Type B pancreatic cell (in vitro differentiated cells): Measurements from ENCODE around the gene FOXA3. TPM values are rescaled to one million over a fixed set of nuclear protein-coding genes. Genes with fewer than 3 reads are reported as not detected.

ENCODE experiments used
- DNase-seq: peaks from one replicate; pipeline ENCODE4 v3.0.0; 2021; ENCODE audit warnings: mixed read lengths; ENCODE audit not compliant: unreplicated experiment; ENCODE audit errors: extremely low spot score
- H3K27ac Mint-ChIP-seq: 2 replicates; pipeline ENCODE4 v1.8.0; 2021; ENCODE audit warnings: mild to moderate bottlenecking, mixed read lengths
- H3K27me3 Mint-ChIP-seq: 2 replicates; pipeline ENCODE4 v1.8.0; 2021; ENCODE audit warnings: mixed read lengths
- H3K36me3 Mint-ChIP-seq: 2 replicates; pipeline ENCODE4 v1.8.0; 2021; ENCODE audit warnings: mixed read lengths
- H3K4me1 Mint-ChIP-seq: one replicate; pipeline ENCODE4 v1.8.0; 2021; ENCODE audit warnings: mixed read lengths; ENCODE audit not compliant: unreplicated experiment
- H3K4me3 Mint-ChIP-seq: 2 replicates; pipeline ENCODE4 v1.8.0; 2021; ENCODE audit warnings: mild to moderate bottlenecking, mixed read lengths
- H3K9me3 Mint-ChIP-seq: 2 replicates; pipeline ENCODE4 v1.8.0; 2021; ENCODE audit warnings: mixed read lengths
- total RNA-seq: library from RNA; stranded (reverse); gene quantifications from 2 replicates; pipeline ENCODE4 v1.2.1, GENCODE V29; 2021; ENCODE audit warnings: low replicate concordance
- TF ChIP-seq, protein P1 (sequence below): fragments of 200-600 bp; sonication (generic); conservative IDR thresholded peaks from 2 replicates; pipeline ENCODE4 v1.5.0; 2021; ENCODE audit warnings: antibody characterized with exemption, mild to moderate bottlenecking

Gene FOXA3
- total RNA-seq, 1 donor from 2014 or later: 3.3 TPM

DNA sequence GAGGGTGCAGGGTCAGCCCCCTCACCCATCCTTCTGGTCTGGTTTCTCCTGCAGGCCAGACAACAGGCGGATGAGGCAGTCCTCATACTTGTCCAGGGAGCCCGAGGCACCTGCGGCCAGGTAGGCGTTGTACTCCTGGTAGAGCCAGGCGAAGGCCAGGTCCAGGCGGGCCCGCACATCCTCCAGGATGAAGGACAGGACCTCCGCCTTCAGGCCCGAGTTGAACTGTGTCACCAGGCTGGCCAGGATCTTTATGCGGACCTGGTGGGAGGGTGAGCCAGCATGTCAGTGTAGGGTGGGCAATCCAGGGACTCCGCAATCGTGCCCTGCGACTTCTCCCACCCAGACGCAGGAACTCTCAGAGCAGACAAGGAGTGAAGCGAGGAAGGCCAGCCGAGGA lies 35.2 kb upstream of the FOXA3 start:
- H3K4me1 Mint-ChIP-seq: no peaks in the 10 kb centered on the region

DNA sequence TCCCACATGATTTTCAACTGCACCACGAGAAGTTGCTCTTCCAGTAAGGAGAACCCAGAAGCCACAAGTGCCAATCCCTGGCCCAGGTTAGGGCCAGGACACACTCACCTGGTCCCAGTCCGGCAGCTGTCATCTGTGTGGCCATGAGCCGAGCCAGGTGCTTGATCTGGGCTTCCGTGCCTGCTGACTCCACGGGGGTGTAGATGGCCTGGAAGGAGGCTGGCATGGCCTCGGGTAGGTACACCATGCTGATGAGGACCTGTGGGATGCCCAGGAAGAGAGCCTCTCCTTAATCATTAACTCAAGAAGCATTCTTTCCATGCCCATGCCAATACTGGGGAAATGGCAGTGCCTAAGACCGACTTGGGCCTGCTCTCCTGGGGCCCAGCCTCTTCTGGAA lies 29.2 kb upstream of the FOXA3 start:
- no peak overlapping the region for H3K27ac Mint-ChIP-seq
- no peaks in the 10 kb centered on the region for H3K4me1 Mint-ChIP-seq
- H3K36me3 Mint-ChIP-seq: peaks cover 37% of the 10 kb centered on the region
- DNase-seq: no peak
- TF ChIP-seq, protein P1, sequence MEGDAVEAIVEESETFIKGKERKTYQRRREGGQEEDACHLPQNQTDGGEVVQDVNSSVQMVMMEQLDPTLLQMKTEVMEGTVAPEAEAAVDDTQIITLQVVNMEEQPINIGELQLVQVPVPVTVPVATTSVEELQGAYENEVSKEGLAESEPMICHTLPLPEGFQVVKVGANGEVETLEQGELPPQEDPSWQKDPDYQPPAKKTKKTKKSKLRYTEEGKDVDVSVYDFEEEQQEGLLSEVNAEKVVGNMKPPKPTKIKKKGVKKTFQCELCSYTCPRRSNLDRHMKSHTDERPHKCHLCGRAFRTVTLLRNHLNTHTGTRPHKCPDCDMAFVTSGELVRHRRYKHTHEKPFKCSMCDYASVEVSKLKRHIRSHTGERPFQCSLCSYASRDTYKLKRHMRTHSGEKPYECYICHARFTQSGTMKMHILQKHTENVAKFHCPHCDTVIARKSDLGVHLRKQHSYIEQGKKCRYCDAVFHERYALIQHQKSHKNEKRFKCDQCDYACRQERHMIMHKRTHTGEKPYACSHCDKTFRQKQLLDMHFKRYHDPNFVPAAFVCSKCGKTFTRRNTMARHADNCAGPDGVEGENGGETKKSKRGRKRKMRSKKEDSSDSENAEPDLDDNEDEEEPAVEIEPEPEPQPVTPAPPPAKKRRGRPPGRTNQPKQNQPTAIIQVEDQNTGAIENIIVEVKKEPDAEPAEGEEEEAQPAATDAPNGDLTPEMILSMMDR: no peak
- no peak overlapping the region for H3K4me3 Mint-ChIP-seq
- H3K9me3 Mint-ChIP-seq: no peaks in the 10 kb centered on the region
- no peaks in the 10 kb centered on the region for H3K27me3 Mint-ChIP-seq

More for the DNA sequence above, 35.2 kb upstream of the FOXA3 start:
- Mint-ChIP-seq H3K27ac (no peak overlapping the region), H3K9me3 (no peaks in the 10 kb centered on the region), H3K27me3 (no peaks in the 10 kb centered on the region), H3K4me3 (no peak overlapping the region), H3K36me3 (peaks cover 18% of the 10 kb centered on the region)
- TF ChIP-seq, protein P1: no peak
- DNase-seq: no peak

DNA sequence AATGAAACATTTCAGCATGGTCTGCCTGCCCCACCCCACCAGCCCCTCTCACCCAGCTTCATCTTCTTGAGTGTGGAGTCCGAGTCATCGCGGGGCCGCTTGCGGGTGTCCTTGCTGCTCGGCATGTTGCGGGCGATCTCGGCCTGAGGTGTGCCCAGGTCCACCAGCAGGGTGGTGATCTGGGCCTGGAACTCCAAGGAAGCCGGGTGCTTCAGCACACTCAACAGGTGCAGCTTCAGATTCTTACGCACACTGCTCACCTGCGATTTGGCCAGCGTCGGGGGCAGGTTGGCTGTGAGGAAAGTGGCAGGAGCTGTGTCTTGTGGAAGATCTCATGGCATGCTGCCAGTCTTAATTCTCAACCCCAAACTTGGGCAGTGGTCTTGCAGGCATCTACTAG lies 21.9 kb upstream of the FOXA3 start:
- TF ChIP-seq, protein P1: no peak
- H3K36me3 Mint-ChIP-seq: peaks cover 49% of the 10 kb centered on the region
- H3K27me3 Mint-ChIP-seq: no peaks in the 10 kb centered on the region
- DNase-seq: no peak
- H3K27ac Mint-ChIP-seq: no peak overlapping the region
- H3K4me3 Mint-ChIP-seq: no peak overlapping the region
- H3K9me3 Mint-ChIP-seq: no peaks in the 10 kb centered on the region
- H3K4me1 Mint-ChIP-seq: no peaks in the 10 kb centered on the region

DNA sequence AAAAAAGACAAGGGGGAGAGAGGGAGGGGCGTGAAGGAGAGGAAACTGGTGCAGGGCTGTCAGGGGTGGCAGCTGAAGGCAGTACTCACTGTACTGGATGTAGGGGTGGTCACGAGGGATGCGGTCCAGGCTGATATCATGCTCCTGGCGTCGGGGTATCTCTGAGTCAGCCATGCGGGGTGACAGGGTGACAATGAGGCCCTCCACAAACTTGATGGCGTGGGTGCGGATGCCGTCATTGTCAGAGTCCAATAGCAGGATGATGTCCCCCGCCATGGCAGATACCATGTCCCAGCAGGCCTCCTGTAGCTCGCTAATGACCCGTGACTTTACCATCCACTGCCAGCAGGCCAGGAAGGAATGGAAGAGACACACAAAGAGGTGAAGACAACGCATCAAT lies 16.5 kb upstream of the FOXA3 start:
- no peaks in the 10 kb centered on the region for H3K9me3 Mint-ChIP-seq
- H3K27me3 Mint-ChIP-seq: no peaks in the 10 kb centered on the region
- no peak overlapping the region for H3K4me3 Mint-ChIP-seq
- TF ChIP-seq, protein P1: no peak
- H3K36me3 Mint-ChIP-seq: peaks cover 43% of the 10 kb centered on the region
- DNase-seq: no peak
- H3K4me1 Mint-ChIP-seq: no peaks in the 10 kb centered on the region
- no peak overlapping the region for H3K27ac Mint-ChIP-seq

DNA sequence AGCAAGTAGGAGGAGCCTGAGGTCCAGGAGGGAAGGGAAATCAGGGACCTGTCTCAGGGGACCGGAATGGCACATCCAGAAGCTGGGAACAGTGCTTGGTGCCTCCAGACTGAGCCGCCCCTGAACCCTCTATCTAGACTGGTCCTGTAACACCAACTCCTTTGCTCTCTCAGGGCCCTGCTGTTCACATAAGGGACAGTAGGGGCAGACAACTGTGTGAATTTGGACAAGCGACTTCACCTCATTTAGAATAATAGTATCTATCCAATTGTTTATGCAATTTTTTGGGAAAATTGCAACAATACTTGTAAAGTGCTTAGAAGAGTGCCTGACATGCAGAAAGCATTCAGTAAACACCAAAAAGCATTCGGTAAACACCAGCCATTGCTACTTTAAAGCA lies 15.2 kb upstream of the FOXA3 start:
- Mint-ChIP-seq H3K27ac (no peak overlapping the region), H3K4me3 (no peak overlapping the region), H3K36me3 (peaks cover 34% of the 10 kb centered on the region), H3K9me3 (no peaks in the 10 kb centered on the region), H3K27me3 (no peaks in the 10 kb centered on the region), H3K4me1 (no peaks in the 10 kb centered on the region)
- DNase-seq: no peak
- TF ChIP-seq, protein P1: peak; percentile 62

DNA sequence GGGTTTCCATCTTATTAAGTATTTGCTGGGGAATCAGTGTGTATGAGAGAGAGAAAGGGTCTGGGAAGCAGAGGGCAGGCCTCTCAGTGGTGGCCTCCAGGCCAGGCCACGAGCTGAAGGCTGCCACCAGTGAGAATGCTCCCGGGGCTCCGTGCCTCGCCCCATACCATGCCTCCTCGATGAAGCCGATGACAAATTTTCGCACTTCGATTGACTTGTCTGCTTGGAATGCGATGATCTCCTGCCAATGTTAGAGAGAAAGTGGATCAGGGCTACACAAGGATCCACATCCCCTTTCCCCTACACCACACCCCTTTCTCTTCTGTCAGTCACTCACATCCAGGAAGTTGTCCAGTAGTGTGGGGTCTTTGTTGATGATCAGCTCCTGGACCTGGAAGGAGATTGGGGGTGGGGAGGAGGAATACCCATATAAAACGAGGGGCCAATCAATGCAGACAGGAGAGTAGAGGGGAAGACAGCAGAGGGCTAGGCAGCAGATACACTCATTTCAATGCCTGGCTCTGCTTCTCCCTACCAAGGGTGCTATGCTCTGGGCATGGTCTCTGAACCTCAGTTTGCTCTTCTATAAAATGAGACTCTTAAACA lies 11.9 kb upstream of the FOXA3 start:
- H3K27me3 Mint-ChIP-seq: no peaks in the 10 kb centered on the region
- no peak overlapping the region for H3K27ac Mint-ChIP-seq
- TF ChIP-seq, protein P1: no peak
- no peaks in the 10 kb centered on the region for H3K4me1 Mint-ChIP-seq
- H3K4me3 Mint-ChIP-seq: no peak overlapping the region
- peaks cover 19% of the 10 kb centered on the region for H3K36me3 Mint-ChIP-seq
- no peak for DNase-seq
- no peaks in the 10 kb centered on the region for H3K9me3 Mint-ChIP-seq
